GM23338 (cell line): ENCODE data around the gene CCBE1. TPM values are rescaled to one million over a fixed set of nuclear protein-coding genes. Genes with fewer than 3 reads are reported as not detected.

Experiments
- ATAC-seq: fragments of 200-7000 bp; cut with Tn5 transposase; 3 replicates; pipeline ENCODE4 v1.9.1; 2020
- DNase-seq: peaks from one replicate; pipeline ENCODE4 v3.0.0-alpha.2; 2015; ENCODE audit warnings: low spot score
- H2AFZ ChIP-seq: fragments of 200-600 bp; sonication (generic); 2 replicates; pipeline ENCODE4 v1.8.0; 2016; ENCODE audit warnings: antibody characterized with exemption, mild to moderate bottlenecking, moderate library complexity
- H3F3A ChIP-seq: fragments of 200-600 bp; sonication (generic); replicated peaks from 2 replicates; pipeline ENCODE4 v1.8.0; 2017; ENCODE audit warnings: antibody characterized with exemption, mixed run types, low read depth
- H3K27ac ChIP-seq: fragments of 200-600 bp; sonication (generic); 2 replicates; pipeline ENCODE4 v1.6.1; 2016; ENCODE audit warnings: low read depth
- H3K27me3 ChIP-seq: fragments of 200-600 bp; sonication (generic); 2 replicates; pipeline ENCODE4 v1.8.0; 2016; ENCODE audit warnings: mild to moderate bottlenecking, mixed run types, moderate library complexity; ENCODE audit not compliant: insufficient read depth
- H3K36me3 ChIP-seq: fragments of 200-600 bp; sonication (generic); 2 replicates; pipeline ENCODE4 v1.8.0; 2016; ENCODE audit warnings: mild to moderate bottlenecking; ENCODE audit not compliant: insufficient read depth
- H3K4me1 ChIP-seq: fragments of 200-600 bp; sonication (generic); 2 replicates; pipeline ENCODE4 v1.8.0; 2016; ENCODE audit warnings: mild to moderate bottlenecking, moderate library complexity; ENCODE audit not compliant: insufficient read depth
- H3K4me2 ChIP-seq: fragments of 200-600 bp; sonication (generic); 2 replicates; pipeline ENCODE4 v1.7.1; 2017; ENCODE audit warnings: mixed run types
- H3K4me3 ChIP-seq: fragments of 200-600 bp; sonication (generic); 2 replicates; pipeline ENCODE4 v1.6.1; 2016; ENCODE audit warnings: mixed run types
- H3K79me2 ChIP-seq: fragments of 200-600 bp; sonication (generic); replicated peaks from 2 replicates; pipeline ENCODE4 v1.8.0; 2017; ENCODE audit warnings: mild to moderate bottlenecking; ENCODE audit not compliant: insufficient read depth
- H3K9me2 ChIP-seq: fragments of 200-600 bp; sonication (generic); 2 replicates; pipeline ENCODE4 v1.8.0; 2017; ENCODE audit not compliant: insufficient read depth
- H4K20me1 ChIP-seq: fragments of 200-600 bp; sonication (generic); replicated peaks from 2 replicates; pipeline ENCODE4 v1.8.0; 2017; ENCODE audit warnings: mild to moderate bottlenecking; ENCODE audit not compliant: insufficient read depth
- H3K27ac Mint-ChIP-seq: 2 replicates; pipeline ENCODE4 v1.8.0; 2020; ENCODE audit warnings: inconsistent platforms, mild to moderate bottlenecking, moderate library complexity, mixed read lengths
- H3K27me3 Mint-ChIP-seq: 3 replicates; pipeline ENCODE4 v1.8.0; 2022; ENCODE audit warnings: low read depth, mild to moderate bottlenecking, moderate library complexity, mixed read lengths, inconsistent platforms; ENCODE audit not compliant: insufficient read depth, poor library complexity
- H3K36me3 Mint-ChIP-seq: 3 replicates; pipeline ENCODE4 v1.8.0; 2021; ENCODE audit warnings: low read depth, mild to moderate bottlenecking, inconsistent platforms, moderate library complexity, mixed read lengths
- H3K4me1 Mint-ChIP-seq: 3 replicates; pipeline ENCODE4 v1.8.0; 2020; ENCODE audit warnings: mild to moderate bottlenecking, inconsistent platforms, mixed read lengths
- H3K4me3 Mint-ChIP-seq: 3 replicates; pipeline ENCODE4 v1.8.0; 2021; ENCODE audit warnings: moderate library complexity, mild to moderate bottlenecking, inconsistent platforms, mixed read lengths
- H3K9me3 Mint-ChIP-seq: 3 replicates; pipeline ENCODE4 v1.8.0; 2020; ENCODE audit warnings: moderate library complexity, mild to moderate bottlenecking, inconsistent platforms, mixed read lengths
- CREB1 ChIP-seq: fragments of 250-450 bp; sonication (Bioruptor Pico); IDR thresholded peaks from 2 replicates; pipeline ENCODE4 v1.5.0; 2020; ENCODE audit warnings: low read depth, mild to moderate bottlenecking, moderate library complexity
- EZH2 ChIP-seq: fragments of 200-600 bp; sonication (generic); IDR thresholded peaks from one replicate; pipeline ENCODE4 v1.8.0; 2017; ENCODE audit warnings: antibody characterized with exemption, mild to moderate bottlenecking, low read depth; ENCODE audit not compliant: unreplicated experiment
- EZH2phosphoT487 ChIP-seq: fragments of 200-600 bp; sonication (generic); IDR thresholded peaks from one replicate; pipeline ENCODE4 v1.8.1; 2018; ENCODE audit warnings: antibody characterized with exemption; ENCODE audit not compliant: unreplicated experiment
- POLR2AphosphoS5 ChIP-seq: IDR thresholded peaks from 2 replicates; pipeline ENCODE4 v1.6.1; 2016; ENCODE audit warnings: antibody characterized with exemption, low read depth
- STAT1 ChIP-seq: IDR thresholded peaks from one replicate; pipeline ENCODE4 v1.6.1; 2016; ENCODE audit warnings: antibody characterized with exemption; ENCODE audit not compliant: unreplicated experiment
- ZNF114 ChIP-seq: fragments of 250-450 bp; sonication (Bioruptor Pico); IDR thresholded peaks from 2 replicates; pipeline ENCODE4 v1.5.0; 2020; ENCODE audit warnings: mild to moderate bottlenecking, moderate library complexity
- ZNF331 ChIP-seq: fragments of 250-450 bp; sonication (Bioruptor Pico); IDR thresholded peaks from 2 replicates; pipeline ENCODE4 v1.5.0; 2020; ENCODE audit warnings: low read depth, mild to moderate bottlenecking, moderate library complexity
- polyA plus RNA-seq: library from polyadenylated mRNA; unstranded; fragments of >200 nt; fragmentation: Nextera tagmentation; extraction: Ambion mirVana; gene quantifications from 2 replicates; pipeline ENCODE4 v1.2.1, GENCODE V29; 2016
- total RNA-seq: library from RNA; depleted of rRNA; stranded (reverse); fragments of >200 nt; shearing (Covaris generic); gene quantifications from 2 replicates; pipeline ENCODE4 v1.2.3, GENCODE V29; 2014
- TF ChIP-seq, protein P1 (sequence below): IDR thresholded peaks from one replicate; pipeline ENCODE4 v1.6.1; 2018; ENCODE audit warnings: antibody characterized with exemption; ENCODE audit not compliant: unreplicated experiment
- TF ChIP-seq, protein P2 (sequence below), 2 experiments: fragments of 200-600 bp in 1 of 2; sonication (generic) in 1 of 2; conservative IDR thresholded peaks; 2 replicates each; pipeline versions ENCODE4 v1.5.1 to v1.6.1; 2016 to 2017; ENCODE audit warnings: antibody characterized with exemption in 2 of 2, low read depth in 2 of 2, mild to moderate bottlenecking in 2 of 2, moderate library complexity in 1 of 2
- TF ChIP-seq, protein P3 (sequence below): fragments of 250-450 bp; sonication (Bioruptor Pico); IDR thresholded peaks from 2 replicates; pipeline ENCODE4 v1.5.0; 2020; ENCODE audit warnings: mild to moderate bottlenecking, moderate library complexity

The CCBE1 gene
- total and polyA plus RNA-seq, 2 experiments from 2014 or later: 2.1 to 2.6 TPM

DNA sequence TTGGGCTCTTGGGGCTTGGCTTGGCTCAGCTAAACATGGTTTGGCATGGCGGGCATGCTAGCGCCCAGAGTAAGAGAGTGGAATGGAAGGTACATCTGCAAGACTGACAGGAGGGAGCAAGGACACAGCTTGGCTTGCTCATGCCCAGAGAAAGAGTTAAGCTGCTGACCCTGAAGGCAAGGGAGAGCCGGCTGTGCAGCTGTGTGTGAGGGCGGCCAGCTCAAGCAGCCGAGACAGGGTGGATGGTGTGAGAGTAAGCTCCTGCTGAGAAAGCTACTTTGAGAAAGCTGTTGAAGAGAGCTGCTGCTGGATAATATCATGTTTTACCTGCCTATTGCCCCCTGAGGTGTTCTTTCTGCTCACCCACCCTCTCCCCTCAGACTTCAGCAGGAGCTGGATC is 135.6 kb downstream of the CCBE1 start:
- Histone ChIP-seq H3F3A (no peaks in the 10 kb centered on the region), H2AFZ (no peak overlapping the region), H4K20me1 (no peaks in the 10 kb centered on the region), H3K4me1 (peaks cover 3% of the 10 kb centered on the region; the same call in 1 of the 2 replicates), H3K27ac (no peak overlapping the region), H3K36me3 (no peaks in the 10 kb centered on the region), H3K9me2 (peaks cover 10% of the 10 kb centered on the region; the same call in 1 of the 2 replicates), H3K79me2 (no peaks in the 10 kb centered on the region), H3K27me3 (no peaks in the 10 kb centered on the region), H3K4me3 (no peak overlapping the region), H3K4me2 (no peak overlapping the region)
- Mint-ChIP-seq H3K4me1 (peaks cover 10% of the 10 kb centered on the region; the same call in 2 of the 3 replicates), H3K27ac (no peak overlapping the region), H3K36me3 (no peaks in the 10 kb centered on the region; the same call in 2 of the 3 replicates), H3K27me3 (peaks cover 3% of the 10 kb centered on the region), H3K4me3 (no peak overlapping the region), H3K9me3 (peaks cover 9% of the 10 kb centered on the region)
- no peak for DNase-seq
- TF ChIP-seq, protein P1, sequence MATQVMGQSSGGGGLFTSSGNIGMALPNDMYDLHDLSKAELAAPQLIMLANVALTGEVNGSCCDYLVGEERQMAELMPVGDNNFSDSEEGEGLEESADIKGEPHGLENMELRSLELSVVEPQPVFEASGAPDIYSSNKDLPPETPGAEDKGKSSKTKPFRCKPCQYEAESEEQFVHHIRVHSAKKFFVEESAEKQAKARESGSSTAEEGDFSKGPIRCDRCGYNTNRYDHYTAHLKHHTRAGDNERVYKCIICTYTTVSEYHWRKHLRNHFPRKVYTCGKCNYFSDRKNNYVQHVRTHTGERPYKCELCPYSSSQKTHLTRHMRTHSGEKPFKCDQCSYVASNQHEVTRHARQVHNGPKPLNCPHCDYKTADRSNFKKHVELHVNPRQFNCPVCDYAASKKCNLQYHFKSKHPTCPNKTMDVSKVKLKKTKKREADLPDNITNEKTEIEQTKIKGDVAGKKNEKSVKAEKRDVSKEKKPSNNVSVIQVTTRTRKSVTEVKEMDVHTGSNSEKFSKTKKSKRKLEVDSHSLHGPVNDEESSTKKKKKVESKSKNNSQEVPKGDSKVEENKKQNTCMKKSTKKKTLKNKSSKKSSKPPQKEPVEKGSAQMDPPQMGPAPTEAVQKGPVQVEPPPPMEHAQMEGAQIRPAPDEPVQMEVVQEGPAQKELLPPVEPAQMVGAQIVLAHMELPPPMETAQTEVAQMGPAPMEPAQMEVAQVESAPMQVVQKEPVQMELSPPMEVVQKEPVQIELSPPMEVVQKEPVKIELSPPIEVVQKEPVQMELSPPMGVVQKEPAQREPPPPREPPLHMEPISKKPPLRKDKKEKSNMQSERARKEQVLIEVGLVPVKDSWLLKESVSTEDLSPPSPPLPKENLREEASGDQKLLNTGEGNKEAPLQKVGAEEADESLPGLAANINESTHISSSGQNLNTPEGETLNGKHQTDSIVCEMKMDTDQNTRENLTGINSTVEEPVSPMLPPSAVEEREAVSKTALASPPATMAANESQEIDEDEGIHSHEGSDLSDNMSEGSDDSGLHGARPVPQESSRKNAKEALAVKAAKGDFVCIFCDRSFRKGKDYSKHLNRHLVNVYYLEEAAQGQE: no peak
- TF ChIP-seq EZH2phosphoT487 (no peak), POLR2AphosphoS5 (no peak), EZH2 (no peak), ZNF114 (CRISPR knock-in tag) (no peak), STAT1 (no peak), CREB1 (no peak)
- TF ChIP-seq, protein P2, sequence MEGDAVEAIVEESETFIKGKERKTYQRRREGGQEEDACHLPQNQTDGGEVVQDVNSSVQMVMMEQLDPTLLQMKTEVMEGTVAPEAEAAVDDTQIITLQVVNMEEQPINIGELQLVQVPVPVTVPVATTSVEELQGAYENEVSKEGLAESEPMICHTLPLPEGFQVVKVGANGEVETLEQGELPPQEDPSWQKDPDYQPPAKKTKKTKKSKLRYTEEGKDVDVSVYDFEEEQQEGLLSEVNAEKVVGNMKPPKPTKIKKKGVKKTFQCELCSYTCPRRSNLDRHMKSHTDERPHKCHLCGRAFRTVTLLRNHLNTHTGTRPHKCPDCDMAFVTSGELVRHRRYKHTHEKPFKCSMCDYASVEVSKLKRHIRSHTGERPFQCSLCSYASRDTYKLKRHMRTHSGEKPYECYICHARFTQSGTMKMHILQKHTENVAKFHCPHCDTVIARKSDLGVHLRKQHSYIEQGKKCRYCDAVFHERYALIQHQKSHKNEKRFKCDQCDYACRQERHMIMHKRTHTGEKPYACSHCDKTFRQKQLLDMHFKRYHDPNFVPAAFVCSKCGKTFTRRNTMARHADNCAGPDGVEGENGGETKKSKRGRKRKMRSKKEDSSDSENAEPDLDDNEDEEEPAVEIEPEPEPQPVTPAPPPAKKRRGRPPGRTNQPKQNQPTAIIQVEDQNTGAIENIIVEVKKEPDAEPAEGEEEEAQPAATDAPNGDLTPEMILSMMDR (conservative IDR thresholded peaks at IDR 0.05; ENCODE audit: low read depth in 2 of 2): no peak
- no peak for ATAC-seq

DNA sequence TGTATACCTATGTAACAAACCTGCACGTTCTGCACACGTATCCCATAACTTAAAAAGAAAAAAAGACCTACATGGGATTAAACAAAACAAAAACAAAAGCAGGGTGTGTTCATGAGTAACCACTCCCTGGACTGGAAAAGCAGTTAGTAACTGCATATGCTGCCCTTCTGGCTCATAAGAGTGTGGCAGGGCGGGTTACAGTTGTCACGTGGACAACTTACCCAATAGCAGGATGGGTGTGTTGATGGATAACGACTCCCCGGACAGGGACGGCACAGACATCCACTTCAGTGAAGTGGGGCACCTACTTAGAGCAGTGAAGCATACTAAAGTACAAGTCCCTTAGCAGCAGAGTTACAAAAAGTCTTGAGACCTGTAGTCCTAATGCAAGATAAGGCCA is 136.7 kb downstream of the CCBE1 start:
- peaks cover 10% of the 10 kb centered on the region; the same call in 1 of the 2 replicates for H3K9me2 ChIP-seq
- H3K36me3 ChIP-seq: no peaks in the 10 kb centered on the region
- H4K20me1 ChIP-seq: no peaks in the 10 kb centered on the region
- no peak overlapping the region for H3K4me3 ChIP-seq
- H3K27ac ChIP-seq: no peak overlapping the region
- H3K4me1 Mint-ChIP-seq: peaks cover 6% of the 10 kb centered on the region
- peaks cover 3% of the 10 kb centered on the region for H3K27me3 Mint-ChIP-seq
- no peaks in the 10 kb centered on the region for H3F3A ChIP-seq
- DNase-seq (no peak), ATAC-seq (no peak)
- H3K36me3 Mint-ChIP-seq: no peaks in the 10 kb centered on the region; the same call in 2 of the 3 replicates
- no peaks in the 10 kb centered on the region for H3K79me2 ChIP-seq
- H3K4me1 ChIP-seq: peaks cover 2% of the 10 kb centered on the region; the same call in 1 of the 2 replicates
- peaks cover 9% of the 10 kb centered on the region for H3K9me3 Mint-ChIP-seq
- H3K4me2 ChIP-seq: no peak overlapping the region
- no peak overlapping the region for H3K27ac Mint-ChIP-seq
- no peaks in the 10 kb centered on the region for H3K27me3 ChIP-seq
- H3K4me3 Mint-ChIP-seq: no peak overlapping the region
- H2AFZ ChIP-seq: no peak overlapping the region
- TF ChIP-seq, protein P3, sequence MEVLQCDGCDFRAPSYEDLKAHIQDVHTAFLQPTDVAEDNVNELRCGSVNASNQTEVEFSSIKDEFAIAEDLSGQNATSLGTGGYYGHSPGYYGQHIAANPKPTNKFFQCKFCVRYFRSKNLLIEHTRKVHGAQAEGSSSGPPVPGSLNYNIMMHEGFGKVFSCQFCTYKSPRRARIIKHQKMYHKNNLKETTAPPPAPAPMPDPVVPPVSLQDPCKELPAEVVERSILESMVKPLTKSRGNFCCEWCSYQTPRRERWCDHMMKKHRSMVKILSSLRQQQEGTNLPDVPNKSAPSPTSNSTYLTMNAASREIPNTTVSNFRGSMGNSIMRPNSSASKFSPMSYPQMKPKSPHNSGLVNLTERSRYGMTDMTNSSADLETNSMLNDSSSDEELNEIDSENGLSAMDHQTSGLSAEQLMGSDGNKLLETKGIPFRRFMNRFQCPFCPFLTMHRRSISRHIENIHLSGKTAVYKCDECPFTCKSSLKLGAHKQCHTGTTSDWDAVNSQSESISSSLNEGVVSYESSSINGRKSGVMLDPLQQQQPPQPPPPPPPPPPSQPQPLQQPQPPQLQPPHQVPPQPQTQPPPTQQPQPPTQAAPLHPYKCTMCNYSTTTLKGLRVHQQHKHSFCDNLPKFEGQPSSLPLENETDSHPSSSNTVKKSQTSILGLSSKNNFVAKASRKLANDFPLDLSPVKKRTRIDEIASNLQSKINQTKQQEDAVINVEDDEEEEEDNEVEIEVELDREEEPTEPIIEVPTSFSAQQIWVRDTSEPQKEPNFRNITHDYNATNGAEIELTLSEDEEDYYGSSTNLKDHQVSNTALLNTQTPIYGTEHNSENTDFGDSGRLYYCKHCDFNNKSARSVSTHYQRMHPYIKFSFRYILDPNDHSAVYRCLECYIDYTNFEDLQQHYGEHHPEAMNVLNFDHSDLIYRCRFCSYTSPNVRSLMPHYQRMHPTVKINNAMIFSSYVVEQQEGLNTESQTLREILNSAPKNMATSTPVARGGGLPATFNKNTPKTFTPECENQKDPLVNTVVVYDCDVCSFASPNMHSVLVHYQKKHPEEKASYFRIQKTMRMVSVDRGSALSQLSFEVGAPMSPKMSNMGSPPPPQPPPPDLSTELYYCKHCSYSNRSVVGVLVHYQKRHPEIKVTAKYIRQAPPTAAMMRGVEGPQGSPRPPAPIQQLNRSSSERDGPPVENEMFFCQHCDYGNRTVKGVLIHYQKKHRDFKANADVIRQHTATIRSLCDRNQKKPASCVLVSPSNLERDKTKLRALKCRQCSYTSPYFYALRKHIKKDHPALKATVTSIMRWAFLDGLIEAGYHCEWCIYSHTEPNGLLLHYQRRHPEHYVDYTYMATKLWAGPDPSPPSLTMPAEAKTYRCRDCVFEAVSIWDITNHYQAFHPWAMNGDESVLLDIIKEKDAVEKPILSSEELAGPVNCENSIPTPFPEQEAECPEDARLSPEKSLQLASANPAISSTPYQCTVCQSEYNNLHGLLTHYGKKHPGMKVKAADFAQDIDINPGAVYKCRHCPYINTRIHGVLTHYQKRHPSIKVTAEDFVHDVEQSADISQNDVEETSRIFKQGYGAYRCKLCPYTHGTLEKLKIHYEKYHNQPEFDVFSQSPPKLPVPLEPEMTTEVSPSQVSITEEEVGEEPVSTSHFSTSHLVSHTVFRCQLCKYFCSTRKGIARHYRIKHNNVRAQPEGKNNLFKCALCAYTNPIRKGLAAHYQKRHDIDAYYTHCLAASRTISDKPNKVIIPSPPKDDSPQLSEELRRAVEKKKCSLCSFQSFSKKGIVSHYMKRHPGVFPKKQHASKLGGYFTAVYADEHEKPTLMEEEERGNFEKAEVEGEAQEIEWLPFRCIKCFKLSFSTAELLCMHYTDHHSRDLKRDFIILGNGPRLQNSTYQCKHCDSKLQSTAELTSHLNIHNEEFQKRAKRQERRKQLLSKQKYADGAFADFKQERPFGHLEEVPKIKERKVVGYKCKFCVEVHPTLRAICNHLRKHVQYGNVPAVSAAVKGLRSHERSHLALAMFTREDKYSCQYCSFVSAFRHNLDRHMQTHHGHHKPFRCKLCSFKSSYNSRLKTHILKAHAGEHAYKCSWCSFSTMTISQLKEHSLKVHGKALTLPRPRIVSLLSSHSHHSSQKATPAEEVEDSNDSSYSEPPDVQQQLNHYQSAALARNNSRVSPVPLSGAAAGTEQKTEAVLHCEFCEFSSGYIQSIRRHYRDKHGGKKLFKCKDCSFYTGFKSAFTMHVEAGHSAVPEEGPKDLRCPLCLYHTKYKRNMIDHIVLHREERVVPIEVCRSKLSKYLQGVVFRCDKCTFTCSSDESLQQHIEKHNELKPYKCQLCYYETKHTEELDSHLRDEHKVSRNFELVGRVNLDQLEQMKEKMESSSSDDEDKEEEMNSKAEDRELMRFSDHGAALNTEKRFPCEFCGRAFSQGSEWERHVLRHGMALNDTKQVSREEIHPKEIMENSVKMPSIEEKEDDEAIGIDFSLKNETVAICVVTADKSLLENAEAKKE (CRISPR knock-in tag): no peak
- TF ChIP-seq ZNF331 (CRISPR knock-in tag) (no peak), STAT1 (no peak), POLR2AphosphoS5 (no peak)
